ENCODE data around the gene IL13.

Gene IL13

DNA sequence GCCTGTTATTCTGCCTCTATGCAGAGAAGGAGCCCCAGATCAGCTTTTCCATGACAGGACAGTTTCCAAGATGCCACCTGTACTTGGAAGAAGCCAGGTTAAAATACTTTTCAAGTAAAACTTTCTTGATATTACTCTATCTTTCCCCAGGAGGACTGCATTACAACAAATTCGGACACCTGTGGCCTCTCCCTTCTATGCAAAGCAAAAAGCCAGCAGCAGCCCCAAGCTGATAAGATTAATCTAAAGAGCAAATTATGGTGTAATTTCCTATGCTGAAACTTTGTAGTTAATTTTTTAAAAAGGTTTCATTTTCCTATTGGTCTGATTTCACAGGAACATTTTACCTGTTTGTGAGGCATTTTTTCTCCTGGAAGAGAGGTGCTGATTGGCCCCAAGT is 15.5 kb downstream of the IL13 start:
- no peak for DNase-seq

DNA sequence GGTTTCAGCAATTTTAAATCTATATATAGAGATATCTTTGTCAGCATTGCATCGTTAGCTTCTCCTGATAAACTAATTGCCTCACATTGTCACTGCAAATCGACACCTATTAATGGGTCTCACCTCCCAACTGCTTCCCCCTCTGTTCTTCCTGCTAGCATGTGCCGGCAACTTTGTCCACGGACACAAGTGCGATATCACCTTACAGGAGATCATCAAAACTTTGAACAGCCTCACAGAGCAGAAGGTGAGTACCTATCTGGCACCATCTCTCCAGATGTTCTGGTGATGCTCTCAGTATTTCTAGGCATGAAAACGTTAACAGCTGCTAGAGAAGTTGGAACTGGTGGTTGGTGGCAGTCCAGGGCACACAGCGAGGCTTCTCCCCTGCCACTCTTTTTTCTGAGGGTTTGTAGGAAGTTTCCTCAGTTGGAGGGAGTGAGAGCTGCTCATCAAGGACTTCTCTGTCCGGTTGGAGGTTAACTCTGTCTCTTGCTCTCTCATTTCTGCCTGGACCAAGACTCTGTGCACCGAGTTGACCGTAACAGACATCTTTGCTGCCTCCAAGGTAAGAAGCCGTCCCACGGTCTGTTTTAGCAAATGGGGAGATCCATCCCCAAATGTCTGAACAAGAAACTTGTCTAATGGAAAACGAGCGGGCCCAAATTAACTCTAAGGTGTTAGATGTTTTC is 16.1 kb downstream of the IL13 start, which contains the start of gene IL4:
IL4 (plus strand) TSS at position 51 of the 692 bp plus-strand sequence; CDS start at position 113, 62 bp downstream.
- no peak for DNase-seq

DNA sequence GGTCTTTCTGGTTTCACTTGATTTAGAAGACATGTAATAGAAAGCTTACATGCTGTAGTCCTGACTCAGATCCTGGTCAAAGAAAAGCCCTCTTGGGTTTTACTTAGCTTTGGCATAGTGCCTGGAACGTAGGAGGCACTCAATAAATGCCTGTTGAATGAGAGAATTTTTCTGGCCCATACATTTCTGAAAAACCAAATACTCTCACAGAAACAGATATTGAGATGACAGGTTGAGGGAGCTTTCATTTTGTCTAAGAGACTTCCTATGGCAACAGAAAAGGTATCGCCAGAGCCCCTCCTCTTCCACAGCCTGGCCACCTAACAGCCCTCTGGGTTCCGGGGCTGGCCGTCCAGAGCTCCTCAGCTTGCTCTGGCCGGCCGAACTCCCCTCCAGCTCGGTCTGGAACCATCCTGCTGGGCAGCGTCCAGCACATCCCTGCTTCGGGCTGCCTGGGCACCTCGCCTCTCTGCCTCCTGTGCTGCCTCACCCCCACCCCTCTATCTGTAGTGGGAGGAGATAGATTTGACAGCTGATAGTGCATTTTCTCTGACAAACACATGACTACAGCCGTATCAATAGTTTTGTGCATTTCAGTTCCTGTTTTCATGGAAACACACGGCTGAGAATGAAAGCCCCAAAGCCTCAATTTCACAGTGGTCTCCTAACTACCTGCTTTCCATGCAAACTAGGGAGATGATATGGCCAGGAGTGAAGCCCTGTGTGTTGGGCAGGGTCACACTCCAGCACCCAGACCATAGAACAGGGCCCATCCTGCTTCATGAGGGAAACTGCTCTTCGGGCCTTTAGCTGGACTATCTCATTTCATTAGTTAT is 16.9 kb downstream of the IL13 start:
- no peak for DNase-seq

DNA sequence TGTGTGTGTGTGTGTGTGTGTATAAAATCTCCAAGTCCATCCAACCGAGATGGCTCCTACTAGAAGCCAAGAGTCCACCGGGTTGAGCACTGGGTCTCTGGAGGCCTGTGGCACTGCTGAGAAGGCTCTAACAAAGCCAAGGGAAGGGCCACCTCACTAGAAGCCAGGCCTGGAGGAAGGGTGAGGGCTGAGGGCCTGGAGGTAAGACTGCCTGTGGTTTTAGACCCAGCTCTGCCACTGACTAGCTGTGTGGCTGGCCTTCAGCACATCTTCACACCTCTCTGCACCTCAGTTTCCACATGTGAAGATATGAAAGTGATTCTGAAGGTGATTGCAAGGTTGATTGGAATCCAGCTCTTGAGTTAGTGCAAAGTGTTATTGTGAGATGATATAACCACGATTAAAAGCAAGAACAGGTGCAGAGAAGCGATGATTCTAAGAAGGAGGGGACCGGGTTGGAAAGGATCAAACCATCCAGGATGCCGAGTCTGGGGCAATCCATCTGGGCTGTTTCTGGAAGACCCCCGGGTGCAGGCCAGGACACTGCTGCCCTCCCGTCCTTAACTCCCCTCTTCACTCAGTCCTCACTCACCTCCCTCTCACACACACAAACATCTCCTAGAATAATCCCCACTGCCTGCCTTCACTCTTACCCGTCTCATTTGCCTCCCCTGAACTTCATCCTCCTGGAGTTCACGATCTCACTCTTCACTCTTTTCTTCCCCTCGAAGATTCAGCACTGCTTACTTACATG is 18.1 kb downstream of the IL13 start:
- DNase-seq, result no peak

DNA sequence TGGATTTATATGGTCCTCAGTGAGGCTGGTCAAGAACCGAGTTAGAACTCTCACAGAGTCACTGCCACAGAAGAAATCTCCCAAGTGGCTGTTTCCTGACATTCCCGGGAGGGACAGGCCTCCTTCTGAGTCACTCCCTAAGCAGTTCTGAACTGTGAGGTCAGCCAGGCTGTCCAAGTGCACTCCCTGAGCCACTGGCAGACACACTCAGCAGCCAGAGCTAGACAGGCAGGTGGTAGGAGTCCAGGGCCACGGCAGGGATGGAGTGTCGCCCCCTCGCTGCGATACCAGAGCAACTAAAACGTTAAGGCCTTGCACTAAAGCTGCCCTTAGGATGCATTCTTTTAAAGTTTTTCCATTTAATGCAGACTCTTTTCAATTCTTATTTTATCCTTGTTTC is 19.2 kb downstream of the IL13 start:
- DNase-seq, result no peak

DNA sequence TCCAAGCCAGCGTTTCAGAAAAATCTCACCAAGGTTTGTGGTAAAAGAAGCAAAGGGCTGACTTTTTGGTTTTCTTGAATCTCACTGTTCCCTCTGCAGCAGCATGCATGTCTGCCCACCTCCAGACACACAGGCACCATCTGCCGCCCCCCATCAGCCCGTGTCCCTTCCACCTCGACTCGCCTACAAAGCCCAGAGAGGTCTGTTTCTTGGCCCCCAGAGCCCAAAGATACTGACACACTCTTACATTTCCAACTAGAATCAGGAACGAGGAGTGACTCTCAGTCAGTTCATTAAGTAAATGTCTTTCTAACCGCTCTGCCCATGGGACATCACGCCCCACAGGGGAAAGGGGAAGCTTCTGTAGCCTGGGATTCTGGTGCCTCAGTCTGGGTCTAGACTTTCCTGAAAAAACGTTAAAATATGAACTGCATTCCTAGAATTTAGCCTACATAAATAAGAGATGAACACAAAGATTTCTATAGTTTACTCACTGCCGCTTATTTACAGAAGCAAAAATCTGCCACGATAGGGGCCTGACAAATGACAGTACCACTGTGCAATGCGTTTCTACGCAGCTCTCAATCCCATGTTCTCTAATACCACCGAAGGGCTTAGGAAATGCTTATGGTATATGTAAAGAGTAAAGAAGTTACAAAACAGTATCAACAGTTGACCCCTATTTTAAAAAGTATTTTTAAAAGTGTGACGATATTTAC is 19.9 kb downstream of the IL13 start:
- no peak for DNase-seq

DNA sequence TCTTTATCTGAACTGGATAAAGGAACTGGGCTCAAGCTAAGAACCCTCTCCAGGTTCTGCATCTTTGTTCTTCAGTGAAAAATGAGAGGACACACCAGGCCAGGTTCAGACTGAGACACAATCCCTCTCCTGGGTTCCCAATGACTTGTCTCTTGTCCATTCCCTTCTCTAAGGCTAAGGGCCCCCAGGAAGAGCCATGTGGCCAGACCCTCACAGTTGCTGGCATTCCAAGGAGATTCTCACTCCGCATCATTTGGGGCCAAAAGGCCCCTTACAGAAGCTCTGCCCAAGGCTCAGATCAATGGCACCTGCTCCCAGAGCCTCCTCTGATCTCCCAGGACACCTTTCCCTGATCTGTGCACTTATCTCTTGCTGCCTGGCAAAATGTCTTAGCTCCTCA is 20.8 kb downstream of the IL13 start:
- DNase-seq, result no peak

DNA sequence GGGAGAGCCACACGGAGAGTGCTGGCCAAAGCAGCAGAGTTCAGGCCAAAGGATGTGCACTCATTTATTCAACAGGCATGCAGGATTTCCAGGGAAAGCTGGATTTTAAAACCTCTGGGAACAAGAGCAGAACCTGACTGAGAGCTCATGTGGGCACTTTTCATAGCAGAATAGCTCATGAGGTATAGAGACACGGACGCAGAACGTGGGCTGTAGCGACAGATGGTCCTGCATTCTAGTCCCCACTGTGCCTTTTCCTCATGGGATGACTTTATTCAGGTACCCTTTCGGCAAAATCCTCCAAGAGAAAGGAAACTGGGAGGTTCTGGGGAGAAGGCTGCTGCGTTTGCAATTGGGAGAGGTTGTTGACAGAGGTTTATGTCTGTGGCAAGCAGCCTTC is 21.2 kb downstream of the IL13 start:
- DNase-seq, result no peak

DNA sequence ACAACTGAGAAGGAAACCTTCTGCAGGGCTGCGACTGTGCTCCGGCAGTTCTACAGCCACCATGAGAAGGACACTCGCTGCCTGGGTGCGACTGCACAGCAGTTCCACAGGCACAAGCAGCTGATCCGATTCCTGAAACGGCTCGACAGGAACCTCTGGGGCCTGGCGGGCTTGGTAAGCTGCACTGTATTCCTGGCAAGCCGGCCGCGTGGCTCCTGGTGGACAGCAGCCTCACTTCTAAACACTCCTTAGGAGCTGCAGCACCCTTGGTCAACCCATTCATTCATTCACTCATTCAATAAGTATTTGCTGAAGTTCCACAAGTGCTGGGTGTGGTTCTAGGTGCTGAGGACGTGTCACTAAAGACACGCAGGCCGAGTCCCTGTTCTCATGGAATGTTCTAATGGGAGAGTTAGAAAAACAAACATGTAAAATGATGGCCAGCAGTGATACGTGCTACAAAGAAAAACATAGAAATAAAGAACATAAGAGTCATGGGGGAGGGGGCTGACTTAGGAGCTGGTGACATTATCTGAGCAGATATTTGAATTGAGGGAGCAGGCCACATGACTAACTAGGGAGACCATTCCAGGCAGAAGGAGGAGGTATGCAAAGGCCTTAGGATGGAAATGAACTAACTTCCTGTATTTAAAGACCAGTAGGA is 21.9 kb downstream of the IL13 start:
- DNase-seq, result no peak

DNA sequence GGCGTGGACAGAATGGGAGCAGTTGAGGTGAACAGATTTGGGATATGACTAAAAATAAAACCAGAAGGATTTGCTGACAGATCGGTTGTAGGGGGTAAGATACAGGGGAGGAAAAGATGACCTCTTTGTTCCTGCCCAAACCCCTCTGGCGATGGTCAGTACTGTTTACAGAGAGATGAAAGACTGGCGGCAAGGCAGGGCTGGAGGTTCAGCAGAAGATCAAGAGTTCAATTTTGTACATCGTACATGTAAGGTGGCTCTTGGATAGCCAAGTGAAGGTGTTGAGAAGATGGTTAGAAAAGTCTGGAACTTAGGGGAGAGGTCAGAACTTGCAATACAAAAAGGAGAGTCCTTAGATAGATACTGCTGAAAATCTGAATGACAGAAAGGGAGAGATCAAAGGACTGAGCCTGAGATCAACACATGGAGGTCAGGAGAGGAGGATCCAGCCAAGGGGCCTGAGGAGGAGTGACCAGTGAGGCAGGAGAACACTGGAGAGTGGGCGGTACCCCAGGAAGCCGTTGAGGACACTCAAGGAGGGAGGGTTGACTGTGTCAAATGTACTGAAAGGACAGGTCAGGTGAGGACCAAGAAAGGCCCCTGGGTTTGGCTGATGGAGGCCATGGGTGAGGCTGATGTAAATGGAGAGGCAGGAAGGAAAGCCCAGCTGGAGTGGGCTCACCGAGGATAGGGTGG is 23.0 kb downstream of the IL13 start:
- DNase-seq, result no peak

DNA sequence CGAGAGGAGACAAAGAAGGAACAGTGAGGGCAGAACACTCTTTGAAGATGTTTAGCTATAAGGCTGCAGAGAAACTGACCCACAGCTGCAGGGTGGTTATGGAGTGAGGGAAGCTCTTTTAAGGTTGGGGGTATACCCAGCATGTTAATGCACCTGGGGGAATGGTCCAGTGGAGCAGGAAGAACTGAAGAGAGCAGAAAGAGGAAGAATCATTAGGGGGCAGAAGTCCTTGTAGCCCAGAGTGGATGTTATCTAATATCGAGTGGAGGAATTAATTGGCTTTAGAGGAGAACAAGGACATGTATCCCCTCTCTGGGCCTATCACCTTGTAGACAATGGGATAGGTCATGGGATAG is 23.5 kb downstream of the IL13 start:
- DNase-seq, result no peak

DNA sequence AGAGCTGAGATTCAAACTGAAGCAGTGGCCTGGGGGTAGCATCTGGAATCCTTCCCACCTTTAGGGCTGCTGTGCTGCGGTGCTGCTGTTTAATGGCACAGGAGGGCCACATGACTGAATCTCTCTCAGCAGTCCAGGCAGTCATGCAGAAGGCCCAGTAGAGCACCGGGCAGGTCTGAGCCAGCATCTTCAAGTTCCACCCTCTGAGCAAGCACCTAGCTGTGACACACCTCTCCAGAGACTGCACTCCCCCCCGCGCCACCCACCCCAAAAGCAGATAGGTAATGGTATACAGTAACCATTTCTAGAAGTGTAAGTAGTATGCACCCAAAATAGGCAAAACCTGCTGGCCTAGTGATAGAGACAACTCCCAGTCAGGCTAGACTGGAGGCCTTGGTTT is 24.0 kb downstream of the IL13 start:
- no peak for DNase-seq

DNA sequence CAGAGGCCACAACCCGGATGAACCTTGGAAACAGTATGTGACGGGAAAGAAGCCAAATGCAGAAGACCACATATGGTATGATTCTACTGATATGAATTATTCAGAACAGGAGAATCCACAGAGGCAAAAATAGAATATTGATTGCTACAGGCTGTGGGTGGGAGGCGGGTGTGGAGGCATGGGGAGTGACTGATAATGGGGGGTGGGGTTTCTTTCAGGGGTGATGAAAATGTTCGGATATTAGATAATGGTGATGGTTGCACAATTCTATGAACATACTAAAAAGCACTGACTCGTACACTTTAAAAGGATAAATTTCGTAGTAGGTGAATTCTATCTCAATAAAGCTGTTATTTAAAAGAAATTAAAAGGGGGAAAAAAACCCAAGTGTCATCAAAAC is 26.5 kb downstream of the IL13 start:
- no peak for DNase-seq

DNA sequence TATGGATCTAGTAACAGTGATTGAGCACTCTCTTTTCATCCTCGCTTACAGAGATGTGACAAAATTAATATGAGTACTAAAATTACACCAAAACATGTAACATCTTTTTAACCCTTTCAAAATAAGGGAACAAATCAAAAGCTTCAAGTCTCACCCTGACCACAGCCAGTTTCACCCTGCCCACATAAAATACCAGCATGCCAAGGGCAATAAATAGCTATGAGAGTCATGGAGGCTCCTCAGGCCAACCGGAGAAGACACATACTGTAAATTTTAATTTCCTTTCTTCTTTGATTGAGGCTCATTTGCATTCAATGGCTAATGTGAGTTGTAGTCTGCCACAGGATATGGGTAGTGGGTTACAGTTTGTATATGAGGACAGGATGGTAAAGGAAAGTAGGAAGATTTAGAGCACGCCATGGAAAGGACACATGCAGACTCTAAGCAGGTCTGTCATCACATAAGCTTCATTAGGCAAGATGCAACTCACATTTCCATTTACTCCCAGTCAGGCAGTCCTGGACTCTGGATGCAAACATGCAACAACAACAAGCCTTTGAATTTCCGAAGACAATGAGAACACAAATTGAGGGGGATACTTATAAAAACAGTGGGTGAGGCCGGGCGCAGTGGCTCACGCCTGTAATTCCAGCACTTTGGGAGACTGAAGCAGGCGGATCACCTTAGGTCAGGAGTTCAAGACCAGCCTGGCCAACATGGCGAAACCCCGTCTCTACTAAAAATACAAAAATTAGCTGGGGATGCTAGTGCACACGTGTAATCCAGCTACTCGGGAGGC is 27.1 kb downstream of the IL13 start:
- no peak for DNase-seq

DNA sequence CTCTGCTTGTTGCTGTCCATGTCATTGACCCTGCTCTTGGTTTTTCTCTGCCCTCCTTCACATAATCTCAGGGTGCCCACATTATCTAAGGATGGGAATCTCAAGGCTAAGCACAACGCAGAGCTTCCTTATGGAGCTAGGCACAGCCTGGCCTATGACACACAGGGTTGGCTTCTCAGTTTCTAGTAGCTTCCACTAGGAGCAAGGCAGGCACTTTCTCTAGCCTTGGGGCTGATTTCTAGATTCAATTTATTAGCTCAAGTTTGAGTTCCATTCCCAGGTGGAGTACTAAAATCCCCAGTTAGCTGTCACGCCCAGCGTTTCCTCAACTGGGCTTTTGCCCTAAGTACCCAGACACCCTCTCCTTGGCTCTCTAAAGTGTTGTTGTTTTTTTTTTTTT is 28.2 kb downstream of the IL13 start:
- no peak for DNase-seq

DNA sequence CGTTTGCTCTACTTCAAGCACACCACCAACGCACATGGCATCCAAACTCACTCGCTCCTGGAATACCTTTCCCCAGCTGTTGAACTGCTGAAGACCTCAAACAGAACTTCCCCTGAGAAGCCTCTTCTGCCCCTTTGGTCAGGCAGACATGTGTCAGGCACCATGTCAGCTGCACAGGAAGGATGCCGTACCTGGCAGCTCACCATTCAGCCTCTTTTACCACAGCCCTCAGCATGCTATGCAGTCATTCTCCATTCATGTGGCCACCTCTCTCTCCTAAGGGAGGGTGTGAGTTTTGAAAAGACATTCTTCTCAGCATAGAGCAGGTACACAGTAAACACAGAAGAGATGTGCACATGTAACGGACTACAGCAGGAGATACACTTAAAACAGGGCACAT is 30.0 kb downstream of the IL13 start:
- DNase-seq, result no peak

DNA sequence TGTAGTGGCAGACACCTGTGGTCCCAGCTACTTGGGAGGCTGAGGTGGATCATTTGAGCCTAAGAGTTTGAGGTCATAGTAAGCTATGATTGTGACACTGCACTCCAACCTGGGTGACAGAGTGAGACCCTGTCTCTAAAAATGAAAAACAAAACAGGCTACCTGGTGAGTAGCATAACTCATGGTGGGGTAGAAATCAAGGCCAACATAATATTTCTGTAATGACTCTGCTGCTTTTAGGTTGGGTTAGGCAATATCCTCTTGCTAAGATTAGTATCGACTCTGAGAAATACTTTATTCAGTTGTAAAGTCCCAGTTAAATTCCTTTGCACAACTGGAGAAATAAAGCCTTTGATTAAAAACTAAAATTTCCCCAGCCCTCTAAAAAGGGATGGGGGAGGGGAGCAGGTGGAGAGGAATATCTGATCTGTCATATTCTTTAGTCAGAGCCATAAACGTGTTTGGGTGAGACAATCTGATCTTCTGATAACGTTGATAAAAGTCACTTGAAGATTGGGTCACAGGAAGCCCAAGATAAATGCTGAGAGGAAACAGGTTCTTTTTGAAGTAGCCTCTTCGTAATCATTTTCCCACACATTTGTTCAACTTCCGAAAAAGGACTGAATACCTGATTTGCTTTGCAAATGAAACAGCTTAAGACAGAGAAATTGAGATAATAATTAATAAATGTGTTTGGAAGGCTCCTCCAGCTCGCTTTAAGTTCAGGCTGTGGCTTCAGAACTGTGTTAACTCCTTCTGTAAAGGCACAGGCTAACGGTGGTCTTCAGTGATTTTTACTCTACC is 30.8 kb downstream of the IL13 start:
- no peak for DNase-seq

DNA sequence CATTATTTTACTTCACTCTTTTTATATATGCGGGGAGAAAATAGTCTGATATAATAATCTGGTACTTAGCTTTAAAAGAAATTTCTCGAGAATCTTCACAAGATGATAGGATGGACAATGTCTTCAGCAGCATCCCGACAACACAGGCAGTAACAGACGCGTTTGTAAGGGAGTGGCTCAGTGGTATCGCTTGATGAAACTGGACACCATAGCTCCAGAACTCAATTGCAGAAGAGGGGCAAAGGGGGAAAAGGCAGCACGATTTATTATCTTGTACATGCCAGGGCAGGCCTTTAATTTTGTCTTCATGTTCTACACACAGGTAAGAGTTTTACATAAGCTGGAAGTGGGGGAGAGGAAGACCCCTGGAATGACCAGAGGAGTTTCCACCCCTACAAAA is 31.5 kb downstream of the IL13 start:
- DNase-seq, result no peak

DNA sequence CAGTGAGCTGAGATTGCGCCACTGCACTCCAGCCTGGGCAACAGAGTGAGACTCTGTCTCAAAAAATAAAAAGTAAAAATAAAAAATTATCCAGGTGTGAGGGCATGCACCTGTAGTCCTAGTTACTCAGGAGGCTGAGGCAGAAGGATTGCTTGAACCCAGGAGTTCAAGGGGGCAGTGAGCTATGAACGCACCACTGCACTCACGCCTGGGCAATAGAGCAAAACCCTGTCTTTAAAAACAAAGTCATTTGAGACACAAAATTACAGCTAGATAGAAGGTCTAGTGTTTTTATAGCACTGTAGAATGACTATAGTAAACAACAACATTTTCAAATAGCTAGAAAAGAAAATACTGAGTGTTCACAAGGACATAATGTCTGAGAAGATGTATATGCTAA is 32.2 kb downstream of the IL13 start:
- no peak for DNase-seq

Data from NCI-H2081 (cell line).